NCI-H345 treated with DMSO at 0.1 percent for 48 hours (cell line): ENCODE data around the gene EIF3B.
A peak's percentile ranks its signal among the peaks of the same experiment; 100 is the strongest.
"Not testable (repeated sequence)": the region's sequence is repeated elsewhere in the genome, so short reads cannot be mapped to it uniquely, and the experiment has no call there.

ENCODE experiments used
- DNase-seq: peaks from one replicate; lab custom pipeline; 2025; ENCODE audit not compliant: unreplicated experiment; lab: John Stamatoyannopoulos, UW

EIF3B gene

GRCh38 chr7:2354186-2354938 is at the start of gene EIF3B:
Gene EIF3B (plus strand): TSS chr7:2354827. CDS start chr7:2354922, 95 bp downstream.
- peak; percentile 95 for DNase-seq

GRCh38 chr7:2305258-2305657 is 49.4 kb upstream of the EIF3B start:
- not testable (repeated sequence) for DNase-seq

- DNase-seq: no peak
These were observed 47.9 kb upstream of the EIF3B start for GRCh38 chr7:2306688-2307087.

- no peak for DNase-seq
These were observed 46.9 kb upstream of the EIF3B start for GRCh38 chr7:2307690-2308107.

- DNase-seq: no peak
These were observed 44.7 kb upstream of the EIF3B start for GRCh38 chr7:2309889-2310331.

- no peak for DNase-seq
These were observed 42.2 kb upstream of the EIF3B start for GRCh38 chr7:2312267-2312929.

- no peak for DNase-seq
These were observed 41.0 kb upstream of the EIF3B start for GRCh38 chr7:2313450-2314208.

GRCh38 chr7:2314209-2314955 is 40.2 kb upstream of the EIF3B start, which contains the start of gene SNX8:
Gene SNX8 (minus strand): TSS chr7:2314441. CDS start chr7:2314421, 20 bp downstream.
- peak; percentile 91 for DNase-seq

- DNase-seq: not testable (repeated sequence)
These were observed 39.6 kb upstream of the EIF3B start for GRCh38 chr7:2314956-2315530.

- DNase-seq: no peak
These were observed 38.8 kb upstream of the EIF3B start for GRCh38 chr7:2315787-2316186.

- DNase-seq: no peak
These were observed 38.0 kb upstream of the EIF3B start for GRCh38 chr7:2316578-2316977.

- DNase-seq: no peak
These were observed 36.9 kb upstream of the EIF3B start for GRCh38 chr7:2317556-2318293.

GRCh38 chr7:2321020-2321419 is 33.6 kb upstream of the EIF3B start:
- DNase-seq: no peak

- DNase-seq: no peak
These were observed 29.5 kb upstream of the EIF3B start for GRCh38 chr7:2325162-2325561.

GRCh38 chr7:2326951-2327350 is 27.7 kb upstream of the EIF3B start:
- no peak for DNase-seq

- no peak for DNase-seq
These were observed 24.1 kb upstream of the EIF3B start for GRCh38 chr7:2330493-2330892.

- DNase-seq: no peak
These were observed 22.9 kb upstream of the EIF3B start for GRCh38 chr7:2331707-2332106.

GRCh38 chr7:2332606-2333231 is 21.9 kb upstream of the EIF3B start:
- DNase-seq: not testable (repeated sequence)

- DNase-seq: no peak
These were observed 17.9 kb upstream of the EIF3B start for GRCh38 chr7:2336626-2337299.
